ENCODE results near the gene TMEM51. TPM values are rescaled to one million over a fixed set of nuclear protein-coding genes. Genes with fewer than 3 reads are reported as not detected.

Gene TMEM51
- total and polyA plus RNA-seq, 2 of the 13 experiments (the other 11 are each of a cell fraction or from before 2014, with no cell fraction given) = 12.2 to 22.3 TPM

DNA sequence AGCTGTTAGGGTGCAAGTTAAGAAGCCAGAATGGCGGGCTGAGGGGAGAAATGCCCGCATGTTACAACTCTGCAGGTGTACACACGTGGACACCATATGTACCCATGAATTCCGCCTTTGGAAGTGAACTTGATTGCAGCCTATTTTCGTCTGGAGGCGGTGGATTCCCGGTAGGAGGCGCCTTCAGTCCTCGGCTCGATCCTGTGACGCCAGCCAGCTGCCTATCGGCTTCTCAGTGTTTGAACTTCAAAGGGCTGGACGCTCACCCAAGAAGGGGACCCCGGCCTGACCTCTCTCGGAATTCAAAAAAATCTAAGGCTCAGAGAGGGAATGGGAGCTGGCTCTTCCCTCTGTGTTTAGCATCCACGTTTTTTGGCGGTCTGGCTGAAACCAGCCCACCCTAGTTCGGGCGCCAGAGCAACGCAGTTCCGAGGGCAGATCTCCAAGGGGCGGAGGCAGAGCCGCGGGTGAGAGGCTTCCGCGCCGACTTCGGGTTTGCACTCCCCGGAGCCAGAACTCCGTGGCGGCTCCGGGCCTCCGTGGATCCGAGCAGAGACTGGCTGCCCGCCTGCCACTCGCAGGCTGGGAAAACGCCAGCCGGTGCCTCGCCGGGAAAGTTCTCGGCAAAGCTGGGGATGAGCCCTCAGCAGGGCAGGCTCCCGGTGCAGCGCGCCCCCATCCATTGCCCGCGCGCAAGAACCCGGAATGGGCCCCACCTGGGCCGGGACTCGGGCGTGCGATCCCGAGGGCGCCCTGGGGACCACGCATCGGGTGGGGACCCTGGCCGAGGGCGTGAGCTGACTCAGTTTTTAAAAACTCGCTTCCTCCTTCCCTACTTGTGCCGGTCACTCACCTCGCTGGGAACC lies 996 bp upstream of the TMEM51 start (continued):
- TF ChIP-seq PHF21A (CRISPR knock-in tag; IDR thresholded peaks at IDR 0.05) (peak; percentile 84), ETV6 (CRISPR knock-in tag; conservative IDR thresholded peaks at IDR 0.05) (0 out of 2 replicates have a peak, but pooled peaks have one; percentile 19), ZMYM4 (CRISPR knock-in tag; IDR thresholded peaks at IDR 0.05) (no peak), ZNF326 (CRISPR knock-in tag; IDR thresholded peaks at IDR 0.05; ENCODE audit: borderline replicate concordance) (no peak), PCBP1 (IDR thresholded peaks at IDR 0.05; ENCODE audit: borderline replicate concordance, low read depth, low read length) (no peak), ZNF562 (CRISPR knock-in tag; IDR thresholded peaks at IDR 0.05; ENCODE audit: borderline replicate concordance) (no peak), MXI1 (IDR thresholded peaks at IDR 0.05; ENCODE audit: borderline replicate concordance, low read depth, low read length) (peak; percentile 58; the same call in 1 of the 3 replicates), ZFP36L2 (CRISPR knock-in tag; IDR thresholded peaks at IDR 0.05) (no peak), RAD51 (IDR thresholded peaks at IDR 0.05; ENCODE audit: borderline replicate concordance) (no peak), FOXA1 (IDR thresholded peaks at IDR 0.05) (no peak), FOXA1 (CRISPR knock-in tag; IDR thresholded peaks at IDR 0.05) (peak; percentile 67; the same call in 1 of the 2 replicates), TMF1 (CRISPR knock-in tag; IDR thresholded peaks at IDR 0.05; ENCODE audit: low read depth) (no peak), THYN1 (CRISPR knock-in tag; IDR thresholded peaks at IDR 0.05; ENCODE audit: borderline replicate concordance, low read depth) (no peak), ZNF501 (CRISPR knock-in tag; IDR thresholded peaks at IDR 0.05) (no peak; the same call in 1 of the 2 replicates), JUNB (CRISPR knock-in tag; IDR thresholded peaks at IDR 0.05; ENCODE audit: borderline replicate concordance) (no peak), TCF12 (IDR thresholded peaks at IDR 0.05) (no peak), TCF12 (CRISPR knock-in tag; IDR thresholded peaks at IDR 0.05) (0 out of 2 replicates have a peak, but pooled peaks have one; percentile 26)
- TF ChIP-seq, protein P1, sequence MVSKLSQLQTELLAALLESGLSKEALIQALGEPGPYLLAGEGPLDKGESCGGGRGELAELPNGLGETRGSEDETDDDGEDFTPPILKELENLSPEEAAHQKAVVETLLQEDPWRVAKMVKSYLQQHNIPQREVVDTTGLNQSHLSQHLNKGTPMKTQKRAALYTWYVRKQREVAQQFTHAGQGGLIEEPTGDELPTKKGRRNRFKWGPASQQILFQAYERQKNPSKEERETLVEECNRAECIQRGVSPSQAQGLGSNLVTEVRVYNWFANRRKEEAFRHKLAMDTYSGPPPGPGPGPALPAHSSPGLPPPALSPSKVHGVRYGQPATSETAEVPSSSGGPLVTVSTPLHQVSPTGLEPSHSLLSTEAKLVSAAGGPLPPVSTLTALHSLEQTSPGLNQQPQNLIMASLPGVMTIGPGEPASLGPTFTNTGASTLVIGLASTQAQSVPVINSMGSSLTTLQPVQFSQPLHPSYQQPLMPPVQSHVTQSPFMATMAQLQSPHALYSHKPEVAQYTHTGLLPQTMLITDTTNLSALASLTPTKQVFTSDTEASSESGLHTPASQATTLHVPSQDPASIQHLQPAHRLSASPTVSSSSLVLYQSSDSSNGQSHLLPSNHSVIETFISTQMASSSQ (IDR thresholded peaks at IDR 0.05; ENCODE audit: low read depth) = no peak
- TF ChIP-seq, protein P1 (CRISPR knock-in tag; IDR thresholded peaks at IDR 0.05; ENCODE audit: borderline replicate concordance) = peak; percentile 34; the same call in 1 of the 2 replicates
- TF ChIP-seq, protein P2, sequence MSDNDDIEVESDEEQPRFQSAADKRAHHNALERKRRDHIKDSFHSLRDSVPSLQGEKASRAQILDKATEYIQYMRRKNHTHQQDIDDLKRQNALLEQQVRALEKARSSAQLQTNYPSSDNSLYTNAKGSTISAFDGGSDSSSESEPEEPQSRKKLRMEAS (IDR thresholded peaks at IDR 0.05) = peak; percentile 71
- TF ChIP-seq, protein P3, sequence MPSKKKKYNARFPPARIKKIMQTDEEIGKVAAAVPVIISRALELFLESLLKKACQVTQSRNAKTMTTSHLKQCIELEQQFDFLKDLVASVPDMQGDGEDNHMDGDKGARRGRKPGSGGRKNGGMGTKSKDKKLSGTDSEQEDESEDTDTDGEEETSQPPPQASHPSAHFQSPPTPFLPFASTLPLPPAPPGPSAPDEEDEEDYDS (CRISPR knock-in tag; IDR thresholded peaks at IDR 0.05) = 0 out of 2 replicates have a peak, but pooled peaks have one; percentile 14
- TF ChIP-seq, protein P4, sequence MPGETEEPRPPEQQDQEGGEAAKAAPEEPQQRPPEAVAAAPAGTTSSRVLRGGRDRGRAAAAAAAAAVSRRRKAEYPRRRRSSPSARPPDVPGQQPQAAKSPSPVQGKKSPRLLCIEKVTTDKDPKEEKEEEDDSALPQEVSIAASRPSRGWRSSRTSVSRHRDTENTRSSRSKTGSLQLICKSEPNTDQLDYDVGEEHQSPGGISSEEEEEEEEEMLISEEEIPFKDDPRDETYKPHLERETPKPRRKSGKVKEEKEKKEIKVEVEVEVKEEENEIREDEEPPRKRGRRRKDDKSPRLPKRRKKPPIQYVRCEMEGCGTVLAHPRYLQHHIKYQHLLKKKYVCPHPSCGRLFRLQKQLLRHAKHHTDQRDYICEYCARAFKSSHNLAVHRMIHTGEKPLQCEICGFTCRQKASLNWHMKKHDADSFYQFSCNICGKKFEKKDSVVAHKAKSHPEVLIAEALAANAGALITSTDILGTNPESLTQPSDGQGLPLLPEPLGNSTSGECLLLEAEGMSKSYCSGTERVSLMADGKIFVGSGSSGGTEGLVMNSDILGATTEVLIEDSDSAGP (CRISPR knock-in tag; IDR thresholded peaks at IDR 0.05; ENCODE audit: borderline replicate concordance) = no peak; the same call in 1 of the 2 replicates
